HCT116 (cell line): ENCODE measurements around the gene CASP5. TPM values are rescaled to one million over a fixed set of nuclear protein-coding genes. Genes with fewer than 3 reads are reported as not detected.

Experiments
- ATAC-seq: fragments of 200-7000 bp; cut with Tn5 transposase; 2 replicates; pipeline ENCODE4 v1.9.1; 2020; ENCODE audit warnings: mild to moderate bottlenecking, moderate library complexity
- BruUV-seq: library from RNA; stranded (reverse); fragments of 400-500 nt; replicated peaks from 2 replicates; lab custom pipeline; 2021; lab: Mats Ljungman, UMichigan
- CTCF ChIA-PET: fragments of 300-600 bp; sonication (Branson Sonifier 250); formaldehyde crosslinking; loops from one replicate; lab custom pipeline; 2021; ENCODE audit warnings: antibody characterized with exemption; lab: Charles Lee
- POLR2A ChIA-PET: fragments of 300-600, 350-600 bp; sonication (Branson Sonifier 250); formaldehyde crosslinking; loops from one replicate; lab custom pipeline; 2021; ENCODE audit warnings: antibody characterized with exemption; lab: Charles Lee
- RAD21 ChIA-PET, 2 experiments: fragments of 300-600 bp; sonication (Branson Sonifier 250); formaldehyde crosslinking; loops; one replicate each; lab custom pipeline; 2023; ENCODE audit warnings: low total read pairs in 2 of 2; ENCODE audit not compliant: uncharacterized antibody in 2 of 2, unreplicated experiment in 2 of 2, low non-redundant PET in 1 of 2; lab: Charles Lee
- DNase-seq: peaks from one replicate; pipeline ENCODE4 v3.0.0-alpha.2; 2010; ENCODE audit warnings: low read depth, low spot score
- H2AFZ ChIP-seq: fragments of 200-600 bp; shearing (Covaris generic), sonication (generic); 2 replicates; pipeline ENCODE4 v1.6.1; 2017; ENCODE audit warnings: low read depth, mixed run types, mixed read lengths, antibody characterized with exemption, low read length; ENCODE audit not compliant: poor library complexity, severe bottlenecking
- H3K27ac ChIP-seq: 2 replicates; pipeline ENCODE4 v1.5.1; 2012; ENCODE audit warnings: low read depth, low read length
- H3K27me3 ChIP-seq: fragments of 200-600 bp; sonication (generic); 2 replicates; pipeline ENCODE4 v1.6.1; 2016; ENCODE audit warnings: mixed run types, low read length, mixed read lengths; ENCODE audit not compliant: insufficient read depth
- H3K36me3 ChIP-seq, 2 experiments: fragments of 200-500 bp in 1 of 2; fragments of 200-600 bp in 1 of 2; sonication (Bioruptor generic) in 1 of 2; sonication (generic) in 1 of 2; 2 replicates each; pipeline versions ENCODE4 v1.5.1 to v1.6.1; 2014 to 2016; ENCODE audit warnings: low read length in 2 of 2, inconsistent platforms in 1 of 2, mixed read lengths in 1 of 2, mixed run types in 1 of 2; ENCODE audit not compliant: insufficient read depth in 2 of 2, control insufficient read depth in 1 of 2
- H3K4me1 ChIP-seq, 2 experiments: fragments of 200-600 bp in 1 of 2; sonication (generic) in 1 of 2; 2 replicates each; pipeline versions ENCODE4 v1.5.1 to v1.6.1; 2012 to 2017; ENCODE audit warnings: low read length in 2 of 2, inconsistent platforms in 1 of 2, mild to moderate bottlenecking in 1 of 2, mixed read lengths in 1 of 2, mixed run types in 1 of 2, moderate library complexity in 1 of 2; ENCODE audit not compliant: insufficient read depth in 2 of 2, control insufficient read depth in 1 of 2
- H3K4me2 ChIP-seq: fragments of 200-600 bp; sonication (generic); 2 replicates; pipeline ENCODE4 v1.6.1; 2017; ENCODE audit warnings: mixed run types, low read length, mixed read lengths
- H3K4me3 ChIP-seq, 2 experiments: fragments of 200-600 bp in 1 of 2; sonication (generic) in 1 of 2; replicated peaks in 1 of 2; 2 replicates each; pipeline ENCODE4 v1.5.1; 2011 to 2016; ENCODE audit warnings: low read length in 2 of 2, control low read depth in 1 of 2, low read depth in 1 of 2, mild to moderate bottlenecking in 1 of 2, mixed read lengths in 1 of 2, mixed run types in 1 of 2
- H3K79me2 ChIP-seq: fragments of 200-600 bp; sonication (generic); 2 replicates; pipeline ENCODE4 v1.6.1; 2017; ENCODE audit warnings: mild to moderate bottlenecking, mixed run types, low read length, moderate library complexity, mixed read lengths; ENCODE audit not compliant: insufficient read depth
- H3K9ac ChIP-seq: fragments of 200-600 bp; sonication (generic); 2 replicates; pipeline ENCODE4 v1.6.1; 2016; ENCODE audit warnings: low read length, mixed read lengths
- H3K9me2 ChIP-seq: fragments of 200-600 bp; sonication (generic), shearing (Covaris generic); 2 replicates; pipeline ENCODE4 v1.6.1; 2017; ENCODE audit warnings: mixed run types, mild to moderate bottlenecking, moderate library complexity; ENCODE audit not compliant: insufficient read depth
- H3K9me3 ChIP-seq, 2 experiments: fragments of 200-500 bp in 1 of 2; fragments of 200-600 bp in 1 of 2; sonication (Bioruptor generic) in 1 of 2; sonication (generic) in 1 of 2; 2 replicates each; pipeline ENCODE4 v1.6.1; 2014 to 2017; ENCODE audit warnings: low read length in 2 of 2, mixed read lengths in 2 of 2, inconsistent platforms in 1 of 2, low read depth in 1 of 2, mild to moderate bottlenecking in 1 of 2, mixed run types in 1 of 2, moderate library complexity in 1 of 2; ENCODE audit not compliant: control insufficient read depth in 1 of 2, insufficient read depth in 1 of 2
- H4K20me1 ChIP-seq: fragments of 200-600 bp; sonication (generic), shearing (Covaris generic); 2 replicates; pipeline ENCODE4 v1.6.1; 2017; ENCODE audit warnings: mixed run types, mild to moderate bottlenecking, moderate library complexity; ENCODE audit not compliant: insufficient read depth
- ATF3 ChIP-seq: IDR thresholded peaks from 2 replicates; pipeline ENCODE4 v1.6.1; 2012
- CBX3 ChIP-seq: IDR thresholded peaks from 2 replicates; pipeline ENCODE4 v1.6.1; 2012; ENCODE audit warnings: low read depth
- CEBPB ChIP-seq: IDR thresholded peaks from 2 replicates; pipeline ENCODE4 v1.6.1; 2012; ENCODE audit warnings: low read depth
- EGR1 ChIP-seq: IDR thresholded peaks from 2 replicates; pipeline ENCODE4 v1.6.1; 2012; ENCODE audit warnings: low read depth
- ELF1 ChIP-seq: IDR thresholded peaks from 2 replicates; pipeline ENCODE4 v1.6.1; 2012; ENCODE audit warnings: low read depth, borderline replicate concordance
- FOSL1 ChIP-seq: IDR thresholded peaks from 2 replicates; pipeline ENCODE4 v1.6.1; 2012; ENCODE audit warnings: low read depth
- JUND ChIP-seq: IDR thresholded peaks from 2 replicates; pipeline ENCODE4 v1.6.1; 2012
- POLR2A ChIP-seq: IDR thresholded peaks from 2 replicates; pipeline ENCODE4 v1.7.0; 2011; ENCODE audit warnings: borderline replicate concordance; ENCODE audit not compliant: insufficient read depth, insufficient read length; ENCODE audit errors: extremely low read depth
- SIN3A ChIP-seq: IDR thresholded peaks from 2 replicates; pipeline ENCODE4 v1.6.1; 2012; ENCODE audit warnings: low read depth
- SP1 ChIP-seq: IDR thresholded peaks from 2 replicates; pipeline ENCODE4 v1.6.1; 2012; ENCODE audit warnings: low read depth
- TCF7L2 ChIP-seq: IDR thresholded peaks from 2 replicates; pipeline ENCODE4 v1.7.0; 2011; ENCODE audit warnings: borderline replicate concordance, inconsistent platforms; ENCODE audit not compliant: insufficient read depth, insufficient read length; ENCODE audit errors: extremely low read depth
- YY1 ChIP-seq: IDR thresholded peaks from 2 replicates; pipeline ENCODE4 v1.6.1; 2011; ENCODE audit warnings: low read length, low read depth, moderate library complexity, mild to moderate bottlenecking; ENCODE audit not compliant: insufficient replicate concordance; ENCODE audit errors: extremely low read depth
- ZFX ChIP-seq: fragments of 450-650 bp; IDR thresholded peaks from 2 replicates; pipeline ENCODE4 v1.6.1; 2017
- intact Hi-C: fragments of 100-400 bp; cut with micrococcal nuclease; formaldehyde crosslinking; loops from 2 replicates; pipeline ENCODE4 v1.10.0; 2022
- total RNA-seq: library from RNA; stranded (reverse); gene quantifications from one replicate; pipeline ENCODE4 v1.2.1, GENCODE V29; 2021; ENCODE audit not compliant: unreplicated experiment
- TF ChIP-seq, protein P1 (sequence below), 3 experiments: fragments of 200-600 bp in 1 of 3; sonication (generic) in 1 of 3; IDR thresholded peaks in 2 of 3; conservative IDR thresholded peaks in 1 of 3; 2 replicates each; pipeline ENCODE4 v1.5.1; 2012 to 2017; ENCODE audit warnings: low read depth in 2 of 3, low read length in 2 of 3, antibody characterized with exemption in 1 of 3, borderline replicate concordance in 1 of 3, control low read depth in 1 of 3, mild to moderate bottlenecking in 1 of 3, mixed read lengths in 1 of 3, mixed run types in 1 of 3, moderate library complexity in 1 of 3; ENCODE audit not compliant: insufficient read depth in 1 of 3
- TF ChIP-seq, protein P2 (sequence below): IDR thresholded peaks from 2 replicates; pipeline ENCODE4 v1.6.1; 2012

CASP5 gene
- total RNA-seq, 1 experiment from 2014 or later: not detected

DNA sequence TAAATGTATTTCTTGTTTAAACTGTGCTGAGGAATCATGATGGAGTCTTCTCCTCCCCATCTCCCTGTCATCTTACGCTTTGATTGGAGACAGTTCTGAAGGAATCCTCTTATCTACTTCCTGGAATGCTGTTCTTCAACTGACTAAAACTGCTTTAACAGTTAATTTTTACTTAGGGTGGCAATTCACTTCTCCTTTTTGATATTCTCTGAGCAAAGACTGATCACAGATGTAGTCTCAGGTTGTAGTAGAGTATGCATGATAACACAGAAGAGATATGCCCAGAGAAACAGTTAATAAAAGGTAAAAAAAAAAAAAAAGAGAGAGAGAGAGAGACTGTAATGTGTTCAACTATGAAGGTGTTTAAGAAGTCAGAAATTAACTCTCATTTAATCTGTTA, 1.4 kb upstream of the CASP5 start:
- Histone ChIP-seq H3K9me3 (no peaks in the 10 kb centered on the region), H3K27me3 (no peaks in the 10 kb centered on the region), H3K9me2 (no peaks in the 10 kb centered on the region), H3K79me2 (no peaks in the 10 kb centered on the region), H4K20me1 (no peaks in the 10 kb centered on the region), H3K36me3 (no peaks in the 10 kb centered on the region), H3K27ac (no peak overlapping the region), H2AFZ (no peak overlapping the region), H3K4me1 (no peaks in the 10 kb centered on the region), H3K4me3 (no peak overlapping the region), H3K4me2 (no peak overlapping the region), H3K9ac (no peak overlapping the region)
- ATAC-seq (no peak), DNase-seq (no peak)
- BruUV-seq: no TSS peak
- TF ChIP-seq ELF1: no peak
- TF ChIP-seq ATF3: no peak
- TF ChIP-seq YY1: no peak
- no peak for TF ChIP-seq TCF7L2
- no peak for TF ChIP-seq POLR2A
- TF ChIP-seq CBX3: no peak
- TF ChIP-seq SIN3A: no peak
- no peak for TF ChIP-seq EGR1
- TF ChIP-seq CEBPB: no peak
- TF ChIP-seq ZFX: no peak
- no peak for TF ChIP-seq FOSL1
- no peak for TF ChIP-seq JUND
- TF ChIP-seq, protein P1, sequence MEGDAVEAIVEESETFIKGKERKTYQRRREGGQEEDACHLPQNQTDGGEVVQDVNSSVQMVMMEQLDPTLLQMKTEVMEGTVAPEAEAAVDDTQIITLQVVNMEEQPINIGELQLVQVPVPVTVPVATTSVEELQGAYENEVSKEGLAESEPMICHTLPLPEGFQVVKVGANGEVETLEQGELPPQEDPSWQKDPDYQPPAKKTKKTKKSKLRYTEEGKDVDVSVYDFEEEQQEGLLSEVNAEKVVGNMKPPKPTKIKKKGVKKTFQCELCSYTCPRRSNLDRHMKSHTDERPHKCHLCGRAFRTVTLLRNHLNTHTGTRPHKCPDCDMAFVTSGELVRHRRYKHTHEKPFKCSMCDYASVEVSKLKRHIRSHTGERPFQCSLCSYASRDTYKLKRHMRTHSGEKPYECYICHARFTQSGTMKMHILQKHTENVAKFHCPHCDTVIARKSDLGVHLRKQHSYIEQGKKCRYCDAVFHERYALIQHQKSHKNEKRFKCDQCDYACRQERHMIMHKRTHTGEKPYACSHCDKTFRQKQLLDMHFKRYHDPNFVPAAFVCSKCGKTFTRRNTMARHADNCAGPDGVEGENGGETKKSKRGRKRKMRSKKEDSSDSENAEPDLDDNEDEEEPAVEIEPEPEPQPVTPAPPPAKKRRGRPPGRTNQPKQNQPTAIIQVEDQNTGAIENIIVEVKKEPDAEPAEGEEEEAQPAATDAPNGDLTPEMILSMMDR (IDR thresholded peaks at IDR 0.05 in 2 of 3, conservative IDR thresholded peaks at IDR 0.05 in 1 of 3; ENCODE audit: borderline replicate concordance in 1 of 3, insufficient read depth in 1 of 3, low read depth in 2 of 3, low read length in 2 of 3): no peak
- TF ChIP-seq, protein P2, sequence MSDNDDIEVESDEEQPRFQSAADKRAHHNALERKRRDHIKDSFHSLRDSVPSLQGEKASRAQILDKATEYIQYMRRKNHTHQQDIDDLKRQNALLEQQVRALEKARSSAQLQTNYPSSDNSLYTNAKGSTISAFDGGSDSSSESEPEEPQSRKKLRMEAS: no peak
- no peak for TF ChIP-seq SP1
- ChIA-PET CTCF (no interaction called here), RAD21 (no interaction called here), POLR2A (no interaction called here)
- intact Hi-C loops: no loop called here
